ENCODE data around the gene HMCN1. TPM values are rescaled to one million over a fixed set of nuclear protein-coding genes. Genes with fewer than 3 reads are reported as not detected.

HMCN1 gene
- total RNA-seq, 4 donors from 2014 or later = 1.0 to 8.1 (median 2.5) TPM

- intact Hi-C loops (cut with DNase I; ENCODE audit: low total_unique reads) = no loop called here
- 74 to 86% methylated on average over 3 of the region's 3 CpGs for WGBS, 2 donors
- no peak for DNase-seq (ENCODE audit: low spot score in 2 of 2)
- TF ChIP-seq POLR2A (IDR thresholded peaks at IDR 0.05) (no peak), CTCF (IDR thresholded peaks at IDR 0.05) (no peak)
- H3K4me3 ChIP-seq (ENCODE audit: low read depth, poor library complexity, severe bottlenecking) = no peak overlapping the region
Observed at GRCh38 chr1:186164773-186165172, 430.6 kb downstream of the HMCN1 start.

- H3K4me3 ChIP-seq (ENCODE audit: low read depth, poor library complexity, severe bottlenecking) = no peak overlapping the region
- intact Hi-C loops (cut with DNase I; ENCODE audit: low total_unique reads) = no loop called here
- DNase-seq (ENCODE audit: low spot score in 2 of 2) = no peak
- TF ChIP-seq CTCF (IDR thresholded peaks at IDR 0.05) (no peak), POLR2A (IDR thresholded peaks at IDR 0.05) (no peak)
- 87 to 93% methylated on average over 1 of the region's 1 CpG for WGBS, 2 donors
Observed at GRCh38 chr1:186165303-186165702, 431.1 kb downstream of the HMCN1 start.

- DNase-seq (ENCODE audit: low spot score in 2 of 2) = no peak
- intact Hi-C loops (cut with DNase I; ENCODE audit: low total_unique reads) = no loop called here
- no peak overlapping the region for H3K4me3 ChIP-seq (ENCODE audit: low read depth, poor library complexity, severe bottlenecking)
- TF ChIP-seq POLR2A (IDR thresholded peaks at IDR 0.05) (no peak), CTCF (IDR thresholded peaks at IDR 0.05) (no peak)
- 91 to 94% methylated on average over 5 of the region's 5 CpGs for WGBS, 2 donors
Observed at GRCh38 chr1:186167096-186167668, 433.0 kb downstream of the HMCN1 start.

GRCh38 chr1:186175588-186175987 is 441.4 kb downstream of the HMCN1 start:
- H3K4me3 ChIP-seq (ENCODE audit: low read depth, poor library complexity, severe bottlenecking) = no peak overlapping the region
- no peak for TF ChIP-seq CTCF (IDR thresholded peaks at IDR 0.05)
- no peak for TF ChIP-seq POLR2A (IDR thresholded peaks at IDR 0.05)
- 30 to 41% methylated on average over 4 of the region's 4 CpGs for WGBS, 2 donors
- intact Hi-C loops (cut with DNase I; ENCODE audit: low total_unique reads) = no loop called here
- DNase-seq (ENCODE audit: low spot score in 2 of 2) = no peak

- no peak overlapping the region for H3K4me3 ChIP-seq (ENCODE audit: low read depth, poor library complexity, severe bottlenecking)
- no peak for DNase-seq (ENCODE audit: low spot score in 2 of 2)
- 81 to 84% methylated on average over 5 of the region's 5 CpGs for WGBS, 2 donors
- intact Hi-C loops (cut with DNase I; ENCODE audit: low total_unique reads) = no loop called here
- no peak for TF ChIP-seq CTCF (IDR thresholded peaks at IDR 0.05)
- TF ChIP-seq POLR2A (IDR thresholded peaks at IDR 0.05) = no peak
Observed at GRCh38 chr1:186178426-186179043, 444.3 kb downstream of the HMCN1 start.

- intact Hi-C loops (cut with DNase I; ENCODE audit: low total_unique reads) = no loop called here
- no peak for TF ChIP-seq CTCF (IDR thresholded peaks at IDR 0.05)
Observed at GRCh38 chr1:186179231-186179630, 445.0 kb downstream of the HMCN1 start.

More at GRCh38 chr1:186179231-186179630, 445.0 kb downstream of the HMCN1 start:
- DNase-seq (ENCODE audit: low spot score in 2 of 2) = no peak
- no peak overlapping the region for H3K4me3 ChIP-seq (ENCODE audit: low read depth, poor library complexity, severe bottlenecking)
- WGBS, 2 donors = 62 to 77% methylated on average over 3 of the region's 3 CpGs

Measured in lower leg skin (tissue), 4 donors.